GM19467 (cell line): ENCODE data around the gene CNGA4.
"Not testable (repeated sequence)": the region's sequence is repeated elsewhere in the genome, so short reads cannot be mapped to it uniquely, and the experiment has no call there.

Experiments used
- ATAC-seq: cut with Tn5 transposase; IDR thresholded peaks from one replicate; pipeline ENCODE4 v1.9.1; 2021; ENCODE audit warnings: mild to moderate bottlenecking, moderate library complexity; ENCODE audit not compliant: unreplicated experiment

CNGA4 gene

GRCh38 chr11:6260207-6260726, 21.4 kb downstream of the CNGA4 start:
- no peak for ATAC-seq

GRCh38 chr11:6263662-6264061, 24.8 kb downstream of the CNGA4 start:
- ATAC-seq = no peak

- ATAC-seq = no peak
These were observed 29.9 kb downstream of the CNGA4 start for GRCh38 chr11:6268820-6269219.

- ATAC-seq = no peak
These were observed 31.1 kb downstream of the CNGA4 start for GRCh38 chr11:6269994-6270393.

GRCh38 chr11:6270584-6271246, 31.8 kb downstream of the CNGA4 start:
- no peak for ATAC-seq

GRCh38 chr11:6271598-6271997, 32.7 kb downstream of the CNGA4 start:
- no peak for ATAC-seq

GRCh38 chr11:6273188-6273587, 34.3 kb downstream of the CNGA4 start:
- ATAC-seq = no peak

- ATAC-seq = not testable (repeated sequence)
These were observed 41.9 kb downstream of the CNGA4 start for GRCh38 chr11:6280809-6281208.

- ATAC-seq = no peak
These were observed 44.6 kb downstream of the CNGA4 start for GRCh38 chr11:6283453-6284023.

GRCh38 chr11:6284250-6284649, 45.4 kb downstream of the CNGA4 start:
- ATAC-seq = no peak

- ATAC-seq = no peak
These were observed 46.1 kb downstream of the CNGA4 start for GRCh38 chr11:6285019-6285418.
